GM18511 (cell line): ENCODE results near the gene WIPF1.

ENCODE experiments used
- ATAC-seq: cut with Tn5 transposase; IDR thresholded peaks from one replicate; pipeline ENCODE4 v1.9.1; 2021; ENCODE audit warnings: mild to moderate bottlenecking, moderate library complexity; ENCODE audit not compliant: unreplicated experiment

The WIPF1 gene

GRCh38 chr2:174621323-174621722 is 23.7 kb upstream of the WIPF1 start:
- no peak for ATAC-seq

- ATAC-seq = no peak
Measured at GRCh38 chr2:174618179-174618578, 20.6 kb upstream of the WIPF1 start.

GRCh38 chr2:174617718-174618117 is 20.1 kb upstream of the WIPF1 start:
- no peak for ATAC-seq

GRCh38 chr2:174617120-174617519 is 19.5 kb upstream of the WIPF1 start:
- no peak for ATAC-seq

- no peak for ATAC-seq
Measured at GRCh38 chr2:174615871-174616436, 18.4 kb upstream of the WIPF1 start.

GRCh38 chr2:174614261-174614660 is 16.7 kb upstream of the WIPF1 start:
- ATAC-seq = no peak

GRCh38 chr2:174613531-174613930 is 15.9 kb upstream of the WIPF1 start:
- ATAC-seq = no peak

GRCh38 chr2:174612970-174613369 is 15.4 kb upstream of the WIPF1 start:
- ATAC-seq = no peak

- ATAC-seq = no peak
Measured at GRCh38 chr2:174611854-174612253, 14.2 kb upstream of the WIPF1 start.

- peak; percentile 1 for ATAC-seq
Measured at GRCh38 chr2:174611006-174611405, 13.4 kb upstream of the WIPF1 start.

GRCh38 chr2:174610243-174610995 is 12.8 kb upstream of the WIPF1 start:
- peak; percentile 32 for ATAC-seq

- no peak for ATAC-seq
Measured at GRCh38 chr2:174609261-174609660, 11.7 kb upstream of the WIPF1 start.

- peak; percentile 52 for ATAC-seq
Measured at GRCh38 chr2:174608866-174609214, 11.2 kb upstream of the WIPF1 start.

- peak; percentile 76 for ATAC-seq
Measured at GRCh38 chr2:174607989-174608865, 10.6 kb upstream of the WIPF1 start.

GRCh38 chr2:174607584-174607983 is 10.0 kb upstream of the WIPF1 start:
- ATAC-seq = no peak

- ATAC-seq = peak; percentile 37
Measured at GRCh38 chr2:174606336-174606735, 8.7 kb upstream of the WIPF1 start.

- ATAC-seq = no peak
Measured at GRCh38 chr2:174605687-174606086, 8.1 kb upstream of the WIPF1 start.

- peak; percentile 40 for ATAC-seq
Measured at GRCh38 chr2:174603280-174603679, 5.7 kb upstream of the WIPF1 start.

- ATAC-seq = no peak
Measured at GRCh38 chr2:174602745-174603144, 5.1 kb upstream of the WIPF1 start.

- ATAC-seq = no peak
Measured at GRCh38 chr2:174600349-174600748, 2.7 kb upstream of the WIPF1 start.

- no peak for ATAC-seq
Measured at GRCh38 chr2:174599310-174599921, 1.8 kb upstream of the WIPF1 start.

GRCh38 chr2:174597009-174597344 is 627 bp downstream of the WIPF1 start:
- no peak for ATAC-seq
